GM18507 (cell line): ENCODE measurements around the gene INF2.
"Not testable (repeated sequence)": the region's sequence is repeated elsewhere in the genome, so short reads cannot be mapped to it uniquely, and the experiment has no call there.

Experiments
- DNase-seq: peaks from one replicate; pipeline ENCODE4 v3.0.0; 2011; ENCODE audit warnings: low read depth; ENCODE audit not compliant: insufficient read length; ENCODE audit errors: extremely low spot score
- FAIRE-seq: peaks from 2 replicates; lab custom pipeline; 2011; peaks lifted over from hg19 to GRCh38; lab: Jason Lieb, UNC

Gene INF2

GRCh38 chr14:104689109-104689880, at the start of gene INF2:
Gene INF2, plus strand, starts transcription at chr14:104689618. Its CDS starts 11,748 bp downstream, at chr14:104701366.
- DNase-seq = peak; percentile 87
- no peak for FAIRE-seq

GRCh38 chr14:104639885-104640548, 49.4 kb upstream of the INF2 start:
- peak; percentile 65 for DNase-seq
- FAIRE-seq = peak; percentile 76

GRCh38 chr14:104640681-104641080, 48.7 kb upstream of the INF2 start:
- DNase-seq (no peak), FAIRE-seq (no peak)

GRCh38 chr14:104641753-104642539, 47.5 kb upstream of the INF2 start:
- FAIRE-seq = peak; percentile 5
- no peak for DNase-seq

GRCh38 chr14:104642540-104642868, 46.9 kb upstream of the INF2 start:
- DNase-seq (no peak), FAIRE-seq (no peak)

GRCh38 chr14:104643306-104643705, 46.1 kb upstream of the INF2 start:
- no peak for DNase-seq
- FAIRE-seq = no peak

DNA sequence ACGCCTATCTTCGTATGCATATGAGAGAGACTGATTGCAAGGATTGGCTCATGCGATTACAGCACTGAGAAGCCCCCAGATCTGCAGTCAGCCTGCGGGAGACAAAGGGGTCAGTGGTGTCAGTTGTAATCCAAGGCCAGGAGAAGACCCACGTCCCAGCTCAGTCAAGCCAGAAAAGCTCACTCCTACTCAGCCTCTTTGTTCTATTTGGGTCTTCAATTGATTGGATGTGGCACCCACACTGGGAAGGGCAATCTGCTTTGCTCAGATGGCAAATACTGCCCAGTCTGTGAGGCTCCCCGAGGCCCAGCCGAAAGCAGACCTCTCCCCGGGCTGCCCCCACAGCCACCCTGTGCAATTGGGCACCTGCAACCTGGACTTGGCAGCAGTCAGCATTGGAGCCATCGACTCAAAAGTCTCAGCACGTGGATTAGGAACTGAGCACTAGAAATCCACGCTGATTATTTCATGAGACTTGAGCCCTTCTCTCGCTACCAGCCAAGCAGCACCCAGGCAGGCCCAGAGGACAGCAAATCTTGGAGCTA, 45.3 kb upstream of the INF2 start:
- FAIRE-seq = no peak
- no peak for DNase-seq

DNA sequence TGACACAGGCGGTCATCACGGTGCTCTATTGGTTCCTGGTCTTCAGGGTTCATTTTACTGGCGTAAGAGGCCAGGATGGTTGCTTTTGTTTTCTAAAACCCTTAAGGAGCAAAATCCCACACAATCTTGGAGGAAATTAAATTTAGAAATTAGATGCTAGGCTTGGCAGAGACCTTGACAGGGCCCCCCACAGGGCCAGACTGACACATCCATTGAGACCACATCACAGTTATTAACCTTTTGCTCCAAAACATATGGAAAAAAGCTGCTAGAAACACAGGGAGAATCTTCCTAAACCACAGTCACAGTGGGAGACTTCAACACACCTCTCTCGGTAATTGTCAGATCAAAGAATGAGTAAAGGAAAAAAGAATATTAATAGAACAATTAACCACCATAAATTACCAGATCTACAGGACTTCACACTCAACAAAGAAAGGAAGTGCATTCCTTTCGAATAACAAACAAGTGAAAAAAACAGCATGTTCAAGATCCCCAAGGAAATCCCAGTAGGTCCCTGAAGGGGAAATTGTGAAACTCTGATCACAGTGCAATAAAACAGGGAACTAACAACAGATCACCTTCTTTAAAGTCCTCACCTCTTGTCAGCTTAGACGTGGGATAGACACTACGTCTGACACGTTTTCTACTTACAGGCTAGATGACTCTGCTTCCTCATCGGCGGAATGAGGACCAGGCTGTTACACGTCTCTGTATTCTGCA, 44.6 kb upstream of the INF2 start:
- FAIRE-seq = no peak
- DNase-seq = no peak

DNA sequence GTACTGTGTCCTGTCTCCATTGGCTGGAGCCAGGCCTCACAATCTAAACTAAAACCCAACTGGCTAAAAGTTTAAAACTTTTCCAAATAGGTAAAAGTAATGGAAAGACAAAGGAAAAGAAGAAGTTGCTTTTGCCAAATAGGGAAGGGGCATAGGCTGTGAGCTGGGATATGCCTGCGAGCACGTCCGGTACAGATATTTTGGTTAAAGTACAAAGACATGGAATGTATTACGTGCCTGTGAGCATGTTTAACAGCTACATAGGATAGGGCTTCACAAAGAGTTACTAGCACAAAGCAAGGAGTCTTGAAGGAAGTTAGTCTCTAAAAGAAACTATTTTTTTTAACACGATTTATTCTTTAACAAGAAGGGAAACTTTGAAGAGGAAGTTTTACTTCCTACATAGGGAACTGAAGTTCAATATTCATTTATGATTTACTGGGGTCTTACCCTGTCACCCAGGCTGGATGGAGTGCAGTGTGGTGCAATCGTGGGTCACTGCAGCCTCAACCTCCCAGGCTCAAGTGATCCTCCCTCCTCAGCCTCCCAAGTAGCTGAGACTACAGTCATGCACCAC, 41.9 kb upstream of the INF2 start:
- FAIRE-seq (peak; percentile 47), DNase-seq (no peak)

DNA sequence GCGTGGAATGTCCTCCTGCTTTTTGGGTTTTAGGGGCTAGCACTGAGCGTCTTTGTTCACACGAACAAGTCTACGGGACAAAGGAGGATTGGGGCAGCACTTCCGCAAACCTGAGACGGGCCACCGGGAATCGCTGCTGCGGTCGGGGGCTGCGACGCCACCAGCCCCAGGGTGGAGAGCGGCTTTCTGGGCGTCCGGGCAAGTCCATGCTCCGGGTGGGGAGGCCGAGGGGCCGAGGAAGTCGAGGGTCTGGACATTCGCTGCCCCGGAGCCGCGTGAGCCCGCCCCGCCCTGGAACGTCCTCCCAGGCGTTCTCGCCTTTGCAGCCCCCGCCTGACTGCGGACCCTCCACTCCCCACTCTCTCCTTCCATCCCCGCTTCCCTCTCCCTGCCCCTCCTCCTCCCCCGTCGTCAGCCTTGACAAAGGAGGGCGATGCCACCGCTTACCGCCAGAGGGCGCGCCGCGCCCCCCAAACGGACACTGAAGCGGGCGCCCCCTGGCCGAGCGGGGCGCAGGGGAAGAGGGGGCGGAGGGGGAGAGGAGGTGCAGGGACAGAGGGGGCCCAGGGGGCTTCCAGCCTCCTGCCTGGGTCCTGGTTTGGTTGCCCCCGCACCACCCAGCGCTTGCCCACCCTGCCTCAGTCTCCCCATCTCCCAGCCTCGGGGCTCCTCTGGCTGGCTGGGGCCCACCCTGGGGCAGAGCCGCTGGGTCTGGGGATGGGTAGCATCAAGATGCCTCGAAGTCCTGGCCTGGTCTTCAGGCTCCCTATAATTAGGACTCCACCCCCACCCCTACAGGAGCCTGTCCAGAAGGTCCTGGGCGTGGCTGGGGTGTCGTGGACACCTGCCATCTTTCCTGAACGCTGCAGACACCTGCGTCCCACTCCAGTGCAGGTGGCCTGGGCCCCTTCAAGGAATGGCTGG, 39.1 kb upstream of the INF2 start:
- no peak for DNase-seq
- peak; percentile 74 for FAIRE-seq

GRCh38 chr14:104650981-104651875, 38.2 kb upstream of the INF2 start:
- FAIRE-seq (no peak), DNase-seq (no peak)

GRCh38 chr14:104651876-104652260, 37.5 kb upstream of the INF2 start:
- no peak for DNase-seq
- FAIRE-seq = no peak

- DNase-seq = no peak
- FAIRE-seq = no peak
These were observed 37.0 kb upstream of the INF2 start for GRCh38 chr14:104652386-104652785.

DNA sequence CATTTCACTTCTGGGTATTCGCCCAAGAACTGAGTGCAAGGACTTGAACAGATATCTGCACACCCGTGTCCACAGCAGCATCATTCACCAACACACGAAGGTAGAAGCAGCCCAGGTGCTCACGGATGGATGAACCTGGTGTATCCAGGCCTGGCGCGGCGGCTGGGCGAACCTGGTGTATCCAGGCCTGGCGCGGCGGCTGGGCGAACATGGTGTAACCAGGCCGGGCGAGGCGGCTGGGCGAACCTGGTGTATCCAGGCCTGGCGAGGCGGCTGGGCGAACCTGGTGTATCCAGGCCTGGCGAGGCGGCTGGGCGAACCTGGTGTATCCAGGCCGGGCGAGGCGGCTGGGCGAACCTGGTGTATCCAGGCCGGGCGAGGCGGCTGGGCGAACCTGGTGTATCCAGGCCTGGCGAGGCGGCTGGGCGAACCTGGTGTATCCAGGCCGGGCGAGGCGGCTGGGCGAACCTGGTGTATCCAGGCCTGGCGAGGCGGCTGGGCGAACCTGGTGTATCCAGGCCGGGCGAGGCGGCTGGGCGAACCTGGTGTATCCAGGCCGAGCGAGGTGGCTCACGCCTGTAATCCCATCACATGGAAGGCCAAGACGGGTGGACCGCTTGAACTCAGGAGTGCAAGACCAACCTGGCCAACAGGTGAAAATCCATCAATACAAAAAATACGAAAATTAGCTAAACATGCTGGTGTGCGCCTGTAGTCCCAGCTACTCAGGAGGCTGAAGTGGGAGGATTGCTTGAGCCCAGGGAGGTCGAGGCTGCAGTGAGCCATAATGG, 36.1 kb upstream of the INF2 start:
- DNase-seq, FAIRE-seq: not testable (repeated sequence)

GRCh38 chr14:104654119-104654518, 35.3 kb upstream of the INF2 start:
- no peak for FAIRE-seq
- DNase-seq = no peak

DNA sequence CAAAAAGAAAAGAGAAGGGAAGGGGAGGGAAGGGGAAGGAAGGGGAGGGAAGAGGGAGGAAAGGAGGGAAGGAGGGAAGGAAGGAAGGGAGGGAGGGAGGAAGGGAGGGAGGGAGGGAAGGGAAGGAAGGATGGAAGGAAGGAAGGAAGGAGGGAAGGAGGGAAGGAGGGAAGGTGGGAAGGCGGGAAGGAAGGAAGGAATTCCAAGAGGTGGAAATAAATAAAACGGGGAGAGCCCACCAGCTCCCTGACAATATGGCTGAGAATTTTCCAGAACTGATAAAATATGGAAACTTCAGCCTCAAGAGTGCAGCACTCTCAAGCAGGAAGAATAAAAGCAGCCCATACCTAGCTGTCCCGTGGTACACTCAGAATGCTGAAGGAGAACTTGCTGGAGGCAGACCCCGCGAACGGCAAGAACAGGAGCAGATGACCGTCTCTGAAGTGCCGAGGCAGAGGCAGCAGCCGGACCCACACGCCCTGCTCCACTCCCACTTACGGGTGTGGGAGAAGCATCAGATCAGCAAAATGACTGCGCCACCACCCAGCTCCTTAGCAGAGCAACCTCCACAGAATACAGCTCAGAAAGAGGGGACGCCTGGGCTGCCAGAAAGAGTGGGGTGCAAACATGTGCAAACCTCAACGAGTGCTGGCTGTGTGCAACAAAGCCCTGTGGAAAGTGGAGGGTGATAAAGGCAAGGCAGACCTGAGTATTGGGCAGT, 34.1 kb upstream of the INF2 start:
- FAIRE-seq = no peak
- no peak for DNase-seq
